Gastrocnemius medialis (tissue), 4 donors: ENCODE data around the gene ALOX5AP. TPM values are rescaled to one million over a fixed set of nuclear protein-coding genes. Genes with fewer than 3 reads are reported as not detected.

Source experiments
- ATAC-seq, 2 donors: fragments of 150-250 bp; one replicate each; pipeline ENCODE4 v1.9.1; 2016
- DNase-seq, 2 donors: peaks; one replicate each; pipeline ENCODE4 v3.0.0-alpha.2; 2019
- H3K27ac ChIP-seq, 4 donors: fragments of 200-600 bp; sonication (generic); 1 replicate in 1 of 4; 2 replicates in 3 of 4; pipeline ENCODE4 v1.5.1; 2016 to 2018; ENCODE audit warnings: mild to moderate bottlenecking in 2 of 4, moderate library complexity in 1 of 4
- H3K27me3 ChIP-seq, 3 donors: fragments of 200-600 bp; sonication (generic) in 2 of 3; 1 replicate in 1 of 3; 2 replicates in 2 of 3; pipeline versions ENCODE4 v1.5.1 to v1.6.0; 2016 to 2019; ENCODE audit warnings: mild to moderate bottlenecking in 1 of 3, moderate library complexity in 1 of 3
- H3K36me3 ChIP-seq, 2 donors: fragments of 200-600 bp; sonication (generic) in 1 of 2; one replicate each; pipeline ENCODE4 v1.5.1; 2017 to 2018
- H3K4me1 ChIP-seq, 2 donors: fragments of 200-600 bp; sonication (generic) in 1 of 2; one replicate each; pipeline ENCODE4 v1.5.1; 2016 to 2017; ENCODE audit warnings: mild to moderate bottlenecking in 2 of 2
- H3K4me3 ChIP-seq, 4 donors: fragments of 200-600 bp; sonication (generic) in 3 of 4; 1 replicate in 1 of 4; 2 replicates in 3 of 4; pipeline ENCODE4 v1.5.1; 2016 to 2019; ENCODE audit warnings: mild to moderate bottlenecking in 2 of 4
- H3K9me3 ChIP-seq, 3 donors: fragments of 200-600 bp; sonication (generic) in 2 of 3; 1 replicate in 1 of 3; 2 replicates in 2 of 3; pipeline ENCODE4 v1.5.1; 2016 to 2019
- POLR2A ChIP-seq, 2 donors: fragments of 450-650 bp; IDR thresholded peaks; one replicate each; pipeline ENCODE4 v1.6.1; 2017; ENCODE audit warnings: antibody characterized with exemption in 2 of 2, mild to moderate bottlenecking in 2 of 2, moderate library complexity in 2 of 2
- in situ Hi-C, 4 donors: fragments of 200-750 bp; cut with MboI; loops; one replicate each; pipeline versions ENCODE4 v1.15.0 to v1.8.0; 2017; ENCODE audit warnings: low sequenced_read_pairs in 4 of 4
- intact Hi-C: fragments of 100-400 bp; cut with DNase I; formaldehyde crosslinking; loops from one replicate; pipeline ENCODE4 v1.15.1; 2023; ENCODE audit warnings: low total_unique reads
- total RNA-seq, 4 donors: library from RNA; depleted of rRNA; stranded (reverse); fragments of >200 nt; gene quantifications; one replicate each; pipeline versions ENCODE4 v1.1.0 to v1.2.3, GENCODE V29; 2016
- TF ChIP-seq, protein P1 (sequence below), 5 experiments: fragments of 450-650 bp in 3 of 5; fragments of 200-600 bp in 2 of 5; sonication (generic) in 2 of 5; IDR thresholded peaks in 4 of 5; conservative IDR thresholded peaks in 1 of 5; 1 replicate in 4 of 5; 2 replicates in 1 of 5; pipeline ENCODE4 v1.5.1; 2016 to 2019; ENCODE audit warnings: antibody characterized with exemption in 5 of 5, mild to moderate bottlenecking in 3 of 5, moderate library complexity in 3 of 5

The ALOX5AP gene
- total RNA-seq, 4 donors from 2014 or later = 5.3 to 9.1 (median 7.1) TPM

GRCh38 chr13:30737511-30738337, 2.4 kb downstream of the ALOX5AP start:
- in situ Hi-C loops = no loop called here
- ATAC-seq = no peak
- H3K4me3 ChIP-seq = no peak overlapping the region
- H3K27ac ChIP-seq = no peak overlapping the region
- H3K9me3 ChIP-seq = no peaks in the 10 kb centered on the region
- intact Hi-C loops = no loop called here
- no peaks in the 10 kb centered on the region for H3K27me3 ChIP-seq
- H3K36me3 ChIP-seq = no peaks in the 10 kb centered on the region
- no peak for TF ChIP-seq POLR2A (IDR thresholded peaks at IDR 0.05)
- TF ChIP-seq, protein P1, sequence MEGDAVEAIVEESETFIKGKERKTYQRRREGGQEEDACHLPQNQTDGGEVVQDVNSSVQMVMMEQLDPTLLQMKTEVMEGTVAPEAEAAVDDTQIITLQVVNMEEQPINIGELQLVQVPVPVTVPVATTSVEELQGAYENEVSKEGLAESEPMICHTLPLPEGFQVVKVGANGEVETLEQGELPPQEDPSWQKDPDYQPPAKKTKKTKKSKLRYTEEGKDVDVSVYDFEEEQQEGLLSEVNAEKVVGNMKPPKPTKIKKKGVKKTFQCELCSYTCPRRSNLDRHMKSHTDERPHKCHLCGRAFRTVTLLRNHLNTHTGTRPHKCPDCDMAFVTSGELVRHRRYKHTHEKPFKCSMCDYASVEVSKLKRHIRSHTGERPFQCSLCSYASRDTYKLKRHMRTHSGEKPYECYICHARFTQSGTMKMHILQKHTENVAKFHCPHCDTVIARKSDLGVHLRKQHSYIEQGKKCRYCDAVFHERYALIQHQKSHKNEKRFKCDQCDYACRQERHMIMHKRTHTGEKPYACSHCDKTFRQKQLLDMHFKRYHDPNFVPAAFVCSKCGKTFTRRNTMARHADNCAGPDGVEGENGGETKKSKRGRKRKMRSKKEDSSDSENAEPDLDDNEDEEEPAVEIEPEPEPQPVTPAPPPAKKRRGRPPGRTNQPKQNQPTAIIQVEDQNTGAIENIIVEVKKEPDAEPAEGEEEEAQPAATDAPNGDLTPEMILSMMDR (IDR thresholded peaks at IDR 0.05 in 4 of 5, conservative IDR thresholded peaks at IDR 0.05 in 1 of 5) = no peak
- DNase-seq = no peak
- H3K4me1 ChIP-seq = no peaks in the 10 kb centered on the region

- H3K27ac ChIP-seq = no peak overlapping the region
- intact Hi-C loops (no loop called here), in situ Hi-C loops (no loop called here)
- H3K36me3 ChIP-seq = no peaks in the 10 kb centered on the region
- H3K27me3 ChIP-seq = no peaks in the 10 kb centered on the region
- ATAC-seq (no peak), DNase-seq (no peak)
- H3K4me3 ChIP-seq = no peak overlapping the region
- no peaks in the 10 kb centered on the region for H3K9me3 ChIP-seq
- TF ChIP-seq, protein P1 (IDR thresholded peaks at IDR 0.05 in 4 of 5, conservative IDR thresholded peaks at IDR 0.05 in 1 of 5) = no peak
- TF ChIP-seq POLR2A (IDR thresholded peaks at IDR 0.05) = no peak
- peaks cover 0 to 5% of the 10 kb centered on the region in 2 donors for H3K4me1 ChIP-seq
These were observed 3.3 kb downstream of the ALOX5AP start for GRCh38 chr13:30738526-30739236.

DNA sequence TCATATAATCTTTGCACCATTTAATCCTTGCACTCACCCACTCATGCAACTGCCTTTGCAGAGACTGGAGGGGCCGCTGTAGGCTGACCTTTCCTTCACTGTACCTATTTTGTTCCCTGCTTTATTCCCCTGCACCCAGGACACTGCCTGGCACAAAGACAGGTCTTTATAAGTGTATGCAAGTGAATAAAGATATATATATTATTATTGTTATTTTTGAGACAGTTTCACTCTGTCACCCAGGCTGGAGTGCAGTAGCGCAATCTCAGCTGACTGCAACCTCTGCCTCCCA, 3.8 kb downstream of the ALOX5AP start:
- in situ Hi-C loops (no loop called here), intact Hi-C loops (no loop called here)
- no peaks in the 10 kb centered on the region for H3K9me3 ChIP-seq
- H3K4me3 ChIP-seq = no peak overlapping the region
- no peaks in the 10 kb centered on the region for H3K36me3 ChIP-seq
- ATAC-seq (no peak), DNase-seq (no peak)
- TF ChIP-seq POLR2A (IDR thresholded peaks at IDR 0.05) = no peak
- TF ChIP-seq, protein P1 (IDR thresholded peaks at IDR 0.05 in 4 of 5, conservative IDR thresholded peaks at IDR 0.05 in 1 of 5) = no peak
- no peak overlapping the region for H3K27ac ChIP-seq
- peaks cover 0 to 5% of the 10 kb centered on the region in 2 donors for H3K4me1 ChIP-seq
- H3K27me3 ChIP-seq = no peaks in the 10 kb centered on the region

DNA sequence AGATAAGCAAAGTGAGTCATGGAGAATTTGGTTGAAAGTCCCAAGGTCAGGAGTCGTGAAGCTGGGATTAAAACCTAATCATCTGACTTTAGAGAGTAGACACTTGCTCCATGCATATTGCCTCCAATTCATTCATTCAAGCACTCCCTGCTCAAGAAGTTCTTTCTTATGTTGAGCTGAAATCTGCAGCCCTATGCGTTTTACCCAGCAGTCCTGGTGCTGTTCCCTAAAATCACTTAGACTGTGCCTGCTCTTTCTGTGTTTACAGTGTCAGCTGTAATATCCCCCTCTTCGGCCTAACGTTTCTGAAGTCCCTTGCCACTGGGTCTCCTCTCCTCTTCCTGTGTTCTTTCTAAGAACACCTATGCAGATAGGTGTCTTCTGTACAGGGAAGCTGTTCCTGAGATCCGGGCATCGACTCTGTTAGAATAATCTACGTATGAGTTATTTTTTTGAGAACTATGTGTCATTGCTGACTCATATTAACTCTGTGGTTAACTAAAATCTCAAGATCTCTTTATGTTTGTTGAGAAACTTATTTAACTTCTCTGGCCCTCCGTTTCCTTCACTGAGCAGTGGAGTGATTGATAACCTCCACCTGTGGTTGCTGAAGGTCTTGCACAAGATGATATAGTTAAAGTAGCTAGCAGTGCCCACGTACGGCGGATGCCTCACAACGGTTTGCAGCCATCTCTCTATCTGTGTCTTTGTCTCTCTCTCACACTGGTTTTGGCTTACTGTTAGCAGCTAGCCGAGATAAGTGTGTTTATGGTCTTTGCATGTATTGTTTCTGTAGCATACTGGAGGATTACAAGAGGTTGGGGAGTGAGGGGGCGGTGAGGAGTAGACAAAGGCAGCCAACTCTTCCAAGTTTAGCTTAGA, 4.7 kb downstream of the ALOX5AP start:
- Histone ChIP-seq H3K9me3 (no peaks in the 10 kb centered on the region), H3K27ac (no peak overlapping the region), H3K36me3 (no peaks in the 10 kb centered on the region), H3K27me3 (no peaks in the 10 kb centered on the region), H3K4me1 (peaks cover 0 to 5% of the 10 kb centered on the region in 2 donors), H3K4me3 (no peak overlapping the region)
- in situ Hi-C loops = no loop called here
- no peak for TF ChIP-seq POLR2A (IDR thresholded peaks at IDR 0.05)
- TF ChIP-seq, protein P1 (IDR thresholded peaks at IDR 0.05 in 4 of 5, conservative IDR thresholded peaks at IDR 0.05 in 1 of 5) = no peak
- ATAC-seq (no peak), DNase-seq (no peak)
- intact Hi-C loops = no loop called here
